Amniotic stem cell (primary cell): ENCODE measurements around the gene EXOC1L.

Source experiments
- DNase-seq: peaks from one replicate; lab custom pipeline; 2025; lab: John Stamatoyannopoulos, UW

Gene EXOC1L, protein sequence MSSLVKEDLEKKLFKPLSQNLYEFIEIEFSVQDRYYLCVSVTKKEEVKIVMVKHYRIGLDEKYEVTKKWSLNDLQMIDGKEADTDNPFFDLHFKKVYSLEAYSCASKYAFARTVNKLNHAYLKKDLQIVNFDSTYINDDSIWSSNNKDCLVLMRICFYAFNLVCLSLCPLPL

GRCh38 chr4:55819634-55820033 lies at the start of gene EXOC1L:
Gene EXOC1L, plus strand, starts transcription at chr4:55819790. Its CDS starts 237 bp downstream, at chr4:55820027.
- no peak for DNase-seq

DNA sequence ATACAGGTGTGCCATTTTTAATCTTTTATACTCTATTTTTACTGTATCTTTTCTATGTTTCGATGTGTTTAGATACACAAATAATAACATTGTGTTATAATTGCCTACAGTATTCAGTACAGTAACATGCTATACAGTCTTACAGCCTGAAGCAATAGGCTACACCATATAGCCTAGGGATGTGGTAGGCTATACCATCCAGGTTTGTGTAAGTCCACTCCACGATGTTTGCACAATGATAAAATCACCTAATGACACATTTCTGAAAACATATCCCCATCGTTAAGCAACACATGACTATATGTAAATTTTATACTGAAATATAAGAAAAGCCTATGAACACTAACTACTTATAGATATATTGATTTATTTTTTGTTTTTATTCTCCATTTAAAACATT lies 48.9 kb upstream of the EXOC1L start:
- DNase-seq: no peak

DNA sequence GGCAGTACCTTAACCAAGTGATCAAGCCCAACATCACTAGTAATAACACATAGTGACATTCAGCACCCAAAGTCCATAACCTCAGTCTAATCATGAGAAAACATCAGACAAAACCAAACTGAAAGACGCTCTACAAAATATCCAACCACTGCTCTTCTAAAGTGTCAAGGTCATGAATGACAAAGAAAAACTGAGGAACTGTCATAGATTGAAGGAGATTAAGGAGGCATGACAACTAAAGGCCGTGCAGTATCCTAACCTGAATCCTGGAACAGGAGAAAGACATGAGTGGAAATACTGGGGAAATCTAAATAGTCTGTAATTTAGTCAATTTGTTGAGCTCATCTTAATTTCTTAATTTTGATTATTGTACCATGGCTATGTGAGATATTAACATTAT lies 38.2 kb upstream of the EXOC1L start:
- DNase-seq: no peak

- DNase-seq: no peak
These were observed 37.8 kb upstream of the EXOC1L start for GRCh38 chr4:55781812-55782211.

GRCh38 chr4:55783584-55783983 lies 36.0 kb upstream of the EXOC1L start:
- DNase-seq: no peak

- DNase-seq: no peak
These were observed 34.8 kb upstream of the EXOC1L start for GRCh38 chr4:55784747-55785146.

- no peak for DNase-seq
These were observed 27.9 kb upstream of the EXOC1L start for GRCh38 chr4:55791666-55792065.

GRCh38 chr4:55793479-55793878 lies 26.1 kb upstream of the EXOC1L start:
- DNase-seq: no peak

DNA sequence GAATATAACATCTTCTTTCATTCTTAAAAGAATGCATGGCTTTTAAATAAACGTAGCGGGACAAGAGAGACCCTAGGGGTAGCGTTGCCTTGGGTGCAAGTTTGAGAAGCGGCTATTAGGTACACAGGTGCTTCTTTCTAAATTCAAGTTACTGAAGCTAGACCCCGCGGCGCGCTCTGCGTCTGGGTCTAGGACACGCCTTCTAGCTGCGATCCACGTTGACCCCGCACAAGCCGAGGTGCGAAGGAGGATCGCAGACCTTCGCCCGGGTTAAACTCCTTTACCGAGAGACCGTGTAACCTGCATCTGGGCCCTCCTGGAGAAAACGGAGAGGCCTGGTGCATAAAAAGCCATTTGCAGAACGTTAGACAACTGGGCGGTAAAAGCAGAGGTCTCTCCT lies 25.5 kb upstream of the EXOC1L start:
- no peak for DNase-seq

DNA sequence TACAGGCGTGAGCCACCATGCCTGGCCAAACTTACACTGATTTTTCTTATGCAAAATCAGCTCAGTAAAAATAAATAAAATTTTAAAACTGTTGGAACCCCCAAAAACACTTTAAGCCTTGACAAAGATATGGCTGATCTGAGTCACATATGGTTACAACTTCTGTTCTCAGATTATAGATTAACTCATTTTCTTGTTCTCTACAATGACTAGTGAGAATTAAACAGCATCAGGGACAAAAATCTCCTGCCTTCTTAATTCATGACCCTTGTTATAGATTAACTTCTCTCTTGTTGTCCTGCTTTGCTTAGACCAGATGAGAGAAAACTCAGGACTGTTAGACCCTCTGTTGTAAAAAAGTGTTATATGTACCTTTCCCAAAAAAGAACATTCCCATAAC lies 24.2 kb upstream of the EXOC1L start:
- no peak for DNase-seq

DNA sequence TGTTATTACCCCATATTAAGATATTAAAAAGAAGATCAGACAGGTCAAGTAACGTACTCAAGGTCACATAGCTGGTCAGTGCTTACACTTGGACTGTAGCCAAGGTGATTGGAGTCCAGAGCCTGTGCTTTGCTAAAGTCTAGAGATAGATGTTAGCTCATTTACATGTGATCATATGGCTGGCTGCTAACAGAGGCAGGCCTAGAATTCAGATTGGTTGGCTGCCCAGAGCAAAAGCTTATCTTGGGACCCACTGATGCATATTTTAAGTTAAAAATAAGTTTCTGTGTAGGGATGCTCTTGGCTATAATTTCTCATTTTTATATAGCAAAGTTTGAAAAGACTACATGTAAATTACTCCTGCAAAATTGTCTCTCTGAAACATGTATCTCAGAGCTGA lies 18.1 kb upstream of the EXOC1L start:
- DNase-seq: no peak

DNA sequence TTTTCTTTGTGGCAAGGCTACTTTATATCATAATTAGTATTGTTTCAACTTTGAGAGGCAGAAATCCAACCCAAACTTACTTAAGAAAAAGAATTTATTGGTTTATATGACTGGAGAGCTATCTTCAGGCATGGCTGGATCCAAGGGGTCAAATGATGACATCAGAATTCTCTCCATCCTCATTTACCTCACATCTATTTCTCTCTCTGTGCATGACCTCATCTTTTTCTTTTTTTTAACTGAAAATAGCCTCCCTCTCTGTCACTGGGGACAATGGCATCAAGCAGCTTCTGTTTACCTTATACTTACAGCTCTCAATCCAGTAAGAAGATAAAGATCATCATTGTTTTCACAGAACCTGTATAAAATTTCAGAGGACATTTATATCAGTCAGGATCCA lies 12.0 kb upstream of the EXOC1L start:
- no peak for DNase-seq

- DNase-seq: no peak
These were observed 11.4 kb upstream of the EXOC1L start for GRCh38 chr4:55808186-55808585.

GRCh38 chr4:55808632-55809031 lies 11.0 kb upstream of the EXOC1L start:
- no peak for DNase-seq

- no peak for DNase-seq
These were observed 1.9 kb upstream of the EXOC1L start for GRCh38 chr4:55817691-55818090.

DNA sequence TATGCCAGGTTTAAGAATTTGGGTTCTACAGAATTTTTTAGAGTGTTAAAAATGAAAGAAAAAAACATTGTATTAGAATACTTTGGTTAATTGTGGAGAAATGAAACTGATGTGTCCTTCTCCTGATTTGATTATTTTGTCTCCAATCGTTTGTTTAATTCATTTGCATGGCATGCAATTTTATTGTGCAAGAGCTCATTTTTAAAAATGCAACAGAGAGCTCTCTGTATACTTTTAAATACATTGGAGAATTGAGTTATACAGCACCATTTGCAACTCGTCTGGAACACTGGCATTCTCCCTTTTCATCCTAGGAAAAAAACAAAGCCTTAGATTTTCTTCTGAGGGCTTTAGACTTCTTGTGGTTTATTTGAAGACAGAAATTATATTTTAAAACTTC lies 689 bp downstream of the EXOC1L start:
- no peak for DNase-seq

DNA sequence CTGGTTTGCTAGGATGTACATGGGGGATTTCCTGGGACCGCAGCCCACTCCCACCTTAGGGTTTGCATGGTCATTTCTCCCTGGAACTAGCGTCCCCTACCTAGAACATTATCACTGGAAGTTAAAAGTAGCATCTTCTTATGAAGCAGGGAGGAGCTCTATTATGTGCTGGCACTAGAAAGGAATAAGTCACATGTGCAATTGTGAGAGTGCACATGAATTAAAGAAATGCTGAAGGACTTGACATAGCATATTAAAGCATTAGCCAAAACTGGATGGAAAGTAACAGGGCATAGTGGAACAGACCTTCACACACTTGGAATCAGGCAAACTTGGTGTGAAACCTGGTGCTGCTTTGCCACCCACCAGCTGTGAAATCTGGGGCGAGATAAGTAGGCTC lies 2.7 kb downstream of the EXOC1L start:
- no peak for DNase-seq

- no peak for DNase-seq
These were observed 5.3 kb downstream of the EXOC1L start for GRCh38 chr4:55824865-55825264.

DNA sequence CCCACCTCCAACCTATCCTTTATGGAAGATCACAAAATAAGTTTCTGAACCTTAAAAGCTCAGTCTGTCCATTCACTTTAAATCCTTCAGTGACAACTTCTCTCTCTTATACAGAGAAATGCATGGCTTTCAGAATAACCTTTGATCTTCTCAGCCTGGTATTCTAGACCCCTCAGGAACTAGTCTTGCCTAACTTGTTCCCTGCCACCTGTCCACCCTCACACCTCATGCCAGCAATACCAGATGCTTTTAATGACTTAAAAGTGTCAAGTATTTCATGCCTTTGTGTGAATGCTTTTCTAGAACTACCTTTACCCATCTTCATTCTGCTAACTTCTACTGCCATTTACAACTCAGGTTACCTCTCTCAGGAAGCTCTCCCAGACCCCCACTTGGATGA lies 7.4 kb downstream of the EXOC1L start:
- no peak for DNase-seq

GRCh38 chr4:55827582-55827981 lies 8.0 kb downstream of the EXOC1L start:
- DNase-seq: no peak

GRCh38 chr4:55830048-55830447 lies 10.5 kb downstream of the EXOC1L start:
- no peak for DNase-seq

DNA sequence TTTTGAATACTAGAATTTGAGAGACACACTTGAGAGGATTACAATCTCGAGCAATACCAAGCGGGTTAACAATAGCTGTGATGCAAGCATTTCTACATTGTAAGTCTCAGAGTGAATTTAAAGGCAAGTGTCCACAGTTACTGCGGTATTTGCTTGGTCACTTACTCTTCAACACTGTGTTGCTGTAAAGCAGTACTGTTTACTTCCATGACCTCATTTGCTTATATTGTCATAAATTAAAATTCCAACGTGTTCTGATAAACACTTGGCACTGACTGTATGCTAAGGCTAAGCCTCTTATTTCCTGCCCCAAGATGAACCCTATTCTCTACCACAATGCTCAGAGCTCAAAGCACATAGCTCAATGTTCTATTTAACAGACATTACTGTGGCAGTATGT lies 11.1 kb downstream of the EXOC1L start:
- DNase-seq: no peak

- DNase-seq: no peak
These were observed 14.7 kb downstream of the EXOC1L start for GRCh38 chr4:55834086-55834795.

- DNase-seq: no peak
These were observed 18.3 kb downstream of the EXOC1L start for GRCh38 chr4:55837903-55838302.
